HepG2 (cell line): ENCODE data around the gene C2CD2. TPM values are rescaled to one million over a fixed set of nuclear protein-coding genes. Genes with fewer than 3 reads are reported as not detected.
A peak's percentile ranks its signal among the peaks of the same experiment; 100 is the strongest.

ENCODE experiments used
- AHR ChIP-seq: IDR thresholded peaks from 2 replicates; pipeline ENCODE4 v1.6.1; 2018; ENCODE audit warnings: missing genetic modification reagents, missing compliant biosample characterization
- ARHGAP35 ChIP-seq: sonication (generic); formaldehyde crosslinking; IDR thresholded peaks from 2 replicates; pipeline ENCODE4 v1.9.0; 2022; ENCODE audit warnings: mild to moderate bottlenecking, inconsistent platforms, moderate library complexity, missing genetic modification reagents, borderline replicate concordance
- ARNTL ChIP-seq: sonication (generic); formaldehyde crosslinking; IDR thresholded peaks from 2 replicates; pipeline ENCODE4 v1.4.0; 2020; ENCODE audit warnings: mild to moderate bottlenecking, missing genetic modification reagents
- BRD4 ChIP-seq: sonication (generic); formaldehyde crosslinking; IDR thresholded peaks from 2 replicates; pipeline ENCODE4 v1.4.0; 2020; ENCODE audit warnings: missing genetic modification reagents
- CCDC6 ChIP-seq: sonication (generic); formaldehyde crosslinking; IDR thresholded peaks from 2 replicates; pipeline ENCODE4 v1.8.1; 2022; ENCODE audit warnings: mild to moderate bottlenecking, missing genetic modification reagents, moderate library complexity
- CEBPG ChIP-seq: IDR thresholded peaks from 2 replicates; pipeline ENCODE4 v1.6.1; 2016
- FOSL2 ChIP-seq: sonication (generic); formaldehyde crosslinking; IDR thresholded peaks from 2 replicates; pipeline ENCODE4 v1.4.0; 2020; ENCODE audit warnings: missing genetic modification reagents
- HNF1B ChIP-seq: sonication (generic); formaldehyde crosslinking; IDR thresholded peaks from 2 replicates; pipeline ENCODE4 v1.5.1; 2020; ENCODE audit warnings: mild to moderate bottlenecking, moderate library complexity, missing genetic modification reagents
- ISX ChIP-seq: sonication (generic); formaldehyde crosslinking; conservative IDR thresholded peaks from 2 replicates; pipeline ENCODE4 v1.5.0; 2020; ENCODE audit warnings: missing genetic modification reagents
- MLXIP ChIP-seq: sonication (generic); formaldehyde crosslinking; IDR thresholded peaks from 2 replicates; pipeline ENCODE4 v1.9.0; 2021; ENCODE audit warnings: missing genetic modification reagents, borderline replicate concordance
- MXD4 ChIP-seq: IDR thresholded peaks from 2 replicates; pipeline ENCODE4 v1.6.1; 2016; ENCODE audit warnings: mild to moderate bottlenecking, missing biosample characterization, missing genetic modification reagents
- NCOA2 ChIP-seq: sonication (generic); formaldehyde crosslinking; IDR thresholded peaks from 2 replicates; pipeline ENCODE4 v1.8.0; 2022; ENCODE audit warnings: inconsistent platforms
- NFKBIZ ChIP-seq: IDR thresholded peaks from 2 replicates; pipeline ENCODE4 v1.6.1; 2018; ENCODE audit warnings: missing genetic modification reagents, missing compliant biosample characterization
- NFYB ChIP-seq: sonication (generic); formaldehyde crosslinking; IDR thresholded peaks from 2 replicates; pipeline ENCODE4 v1.4.0; 2020; ENCODE audit warnings: missing genetic modification reagents
- NKX3-1 ChIP-seq: sonication (generic); formaldehyde crosslinking; IDR thresholded peaks from 2 replicates; pipeline ENCODE4 v1.5.0; 2020; ENCODE audit warnings: missing genetic modification reagents
- PHF20 ChIP-seq: sonication (generic); formaldehyde crosslinking; IDR thresholded peaks from 2 replicates; pipeline ENCODE4 v1.5.0; 2020; ENCODE audit warnings: mild to moderate bottlenecking, missing genetic modification reagents
- SP2 ChIP-seq: sonication (generic); formaldehyde crosslinking; IDR thresholded peaks from 2 replicates; pipeline ENCODE4 v1.5.1; 2020; ENCODE audit warnings: mild to moderate bottlenecking, missing genetic modification reagents
- TCF7 ChIP-seq: sonication (generic); IDR thresholded peaks from 2 replicates; pipeline ENCODE4 v1.6.1; 2016; ENCODE audit warnings: antibody characterized with exemption, low read depth
- U2AF2 ChIP-seq: fragments of 200-400 bp; formaldehyde crosslinking; IDR thresholded peaks from 2 replicates; pipeline ENCODE4 v1.6.1; 2017; ENCODE audit warnings: low read depth, mild to moderate bottlenecking, low read length
- ZIK1 ChIP-seq: sonication (generic); formaldehyde crosslinking; IDR thresholded peaks from 2 replicates; pipeline ENCODE4 v1.5.0; 2020; ENCODE audit warnings: mild to moderate bottlenecking, low read depth, missing genetic modification reagents, borderline replicate concordance
- ZNF256 ChIP-seq: sonication (generic); formaldehyde crosslinking; conservative IDR thresholded peaks from 2 replicates; pipeline ENCODE4 v1.4.0; 2020; ENCODE audit warnings: missing genetic modification reagents
- ZNF331 ChIP-seq: sonication (generic); formaldehyde crosslinking; IDR thresholded peaks from 2 replicates; pipeline ENCODE4 v1.4.0; 2020; ENCODE audit warnings: missing genetic modification reagents
- ZNF44 ChIP-seq: sonication (generic); formaldehyde crosslinking; IDR thresholded peaks from 2 replicates; pipeline ENCODE4 v1.5.1; 2020; ENCODE audit warnings: mild to moderate bottlenecking, missing genetic modification reagents
- ZNF501 ChIP-seq: sonication (generic); formaldehyde crosslinking; IDR thresholded peaks from 2 replicates; pipeline ENCODE4 v1.5.1; 2020; ENCODE audit warnings: mild to moderate bottlenecking, moderate library complexity, missing genetic modification reagents
- ZNF556 ChIP-seq: sonication (generic); formaldehyde crosslinking; IDR thresholded peaks from 2 replicates; pipeline ENCODE4 v1.4.0; 2020; ENCODE audit warnings: mild to moderate bottlenecking, missing genetic modification reagents, borderline replicate concordance
- ZNF841 ChIP-seq: sonication (generic); formaldehyde crosslinking; IDR thresholded peaks from 2 replicates; pipeline ENCODE4 v1.8.1; 2023; ENCODE audit warnings: missing genetic modification reagents, borderline replicate concordance
- ZNF883 ChIP-seq: sonication (generic); formaldehyde crosslinking; IDR thresholded peaks from 2 replicates; pipeline ENCODE4 v1.5.1; 2020; ENCODE audit warnings: mild to moderate bottlenecking, missing genetic modification reagents; ENCODE audit errors: not compliant biosample characterization
- polyA plus RNA-seq, 8 experiments: library from polyadenylated mRNA; depleted of rRNA in 3 of 8; stranded (reverse) in 7 of 8; unstranded in 1 of 8; fragments of >200 nt; fragmentation: Illumina TruSeq in 4 of 8; extraction: Trizol in 4 of 8; gene quantifications; 2 replicates each; pipeline versions ENCODE4 v1.2.1 to v1.2.3, GENCODE V29; 2011 to 2016; ENCODE audit warnings: low read depth in 4 of 8, missing spikeins in 1 of 8, mixed read lengths in 1 of 8; ENCODE audit not compliant: insufficient read depth in 1 of 8
- total RNA-seq, 5 experiments: library from RNA; depleted of rRNA; stranded (reverse); fragments of >200 nt; fragmentation: Illumina TruSeq; extraction: Trizol; gene quantifications; 2 replicates each; pipeline ENCODE4 v1.2.3, GENCODE V29; 2016; ENCODE audit warnings: low read depth in 1 of 5

C2CD2 gene
- total and polyA plus RNA-seq, 2 of the 13 experiments (the other 11 are each of a cell fraction or from before 2014, with no cell fraction given) = 12.5 to 19.7 TPM

- TF ChIP-seq MLXIP (peak; percentile 69; the same call in 1 of the 2 replicates), SP2 (CRISPR knock-in tag) (no peak), HNF1B (CRISPR knock-in tag) (no peak), ISX (CRISPR knock-in tag) (no peak), ZIK1 (CRISPR knock-in tag) (0 out of 2 replicates have a peak, but pooled peaks have one; percentile 53), U2AF2 (no peak), NCOA2 (peak; percentile 35; the same call in 1 of the 2 replicates), NFYB (no peak), NKX3-1 (no peak), CEBPG (CRISPR knock-in tag) (0 out of 2 replicates have a peak, but pooled peaks have one; percentile 23), MXD4 (peak; percentile 71; the same call in 1 of the 2 replicates), ZNF331 (CRISPR knock-in tag) (peak; percentile 56; the same call in 1 of the 2 replicates), ZNF841 (CRISPR knock-in tag) (peak; percentile 65; the same call in 1 of the 2 replicates), AHR (CRISPR knock-in tag) (no peak), NFKBIZ (no peak), ZNF556 (CRISPR knock-in tag) (peak; percentile 48; the same call in 1 of the 2 replicates), ZNF501 (CRISPR knock-in tag) (no peak), ARNTL (CRISPR knock-in tag) (peak; percentile 74), ZNF883 (CRISPR knock-in tag) (peak; percentile 59), CCDC6 (CRISPR knock-in tag) (peak; percentile 81; the same call in 1 of the 2 replicates), ZNF256 (no peak), BRD4 (CRISPR knock-in tag) (no peak), FOSL2 (CRISPR knock-in tag) (no peak), PHF20 (no peak), ZNF44 (no peak), ARHGAP35 (peak; percentile 85), TCF7 (no peak)
Observed at GRCh38 chr21:41953831-41954653, at the start of gene C2CD2 (continued).
